Measurements from ENCODE around the gene ARL6IP5.

The ARL6IP5 gene

GRCh38 chr3:69085833-69086722, 1.3 kb downstream of the ARL6IP5 start:
- DNase-seq (ENCODE audit: low spot score) = peak; percentile 65

- no peak for DNase-seq (ENCODE audit: low spot score)
Observed at GRCh38 chr3:69087030-69087791, 2.5 kb downstream of the ARL6IP5 start.

- DNase-seq (ENCODE audit: low spot score) = peak; percentile 21
Observed at GRCh38 chr3:69088063-69088462, 3.3 kb downstream of the ARL6IP5 start.

- peak; percentile 62 for DNase-seq (ENCODE audit: low spot score)
Observed at GRCh38 chr3:69090021-69090420, 5.3 kb downstream of the ARL6IP5 start.

GRCh38 chr3:69091389-69092029, 6.8 kb downstream of the ARL6IP5 start:
- no peak for DNase-seq (ENCODE audit: low spot score)

GRCh38 chr3:69092030-69092516, 7.3 kb downstream of the ARL6IP5 start:
- no peak for DNase-seq (ENCODE audit: low spot score)

GRCh38 chr3:69094467-69095205, 9.9 kb downstream of the ARL6IP5 start:
- DNase-seq (ENCODE audit: low spot score) = peak; percentile 60

- DNase-seq (ENCODE audit: low spot score) = no peak
Observed at GRCh38 chr3:69095636-69096035, 10.9 kb downstream of the ARL6IP5 start.

- no peak for DNase-seq (ENCODE audit: low spot score)
Observed at GRCh38 chr3:69096299-69096698, 11.6 kb downstream of the ARL6IP5 start.

- DNase-seq (ENCODE audit: low spot score) = no peak
Observed at GRCh38 chr3:69097407-69098086, 12.8 kb downstream of the ARL6IP5 start.

- DNase-seq (ENCODE audit: low spot score) = no peak
Observed at GRCh38 chr3:69099576-69099975, 14.8 kb downstream of the ARL6IP5 start.

- DNase-seq (ENCODE audit: low spot score) = no peak
Observed at GRCh38 chr3:69102384-69102783, 17.6 kb downstream of the ARL6IP5 start.

GRCh38 chr3:69103123-69103522, 18.4 kb downstream of the ARL6IP5 start:
- DNase-seq (ENCODE audit: low spot score) = no peak

- DNase-seq (ENCODE audit: low spot score) = no peak
Observed at GRCh38 chr3:69104586-69104985, 19.8 kb downstream of the ARL6IP5 start.

- DNase-seq (ENCODE audit: low spot score) = no peak
Observed at GRCh38 chr3:69105320-69105719, 20.6 kb downstream of the ARL6IP5 start.

GRCh38 chr3:69107841-69108240, 23.1 kb downstream of the ARL6IP5 start:
- DNase-seq (ENCODE audit: low spot score) = no peak

GRCh38 chr3:69108811-69109210, 24.1 kb downstream of the ARL6IP5 start:
- no peak for DNase-seq (ENCODE audit: low spot score)

- no peak for DNase-seq (ENCODE audit: low spot score)
Observed at GRCh38 chr3:69110941-69111546, 26.3 kb downstream of the ARL6IP5 start.

GRCh38 chr3:69113536-69113935, 28.8 kb downstream of the ARL6IP5 start:
- DNase-seq (ENCODE audit: low spot score) = no peak

- no peak for DNase-seq (ENCODE audit: low spot score)
Observed at GRCh38 chr3:69115731-69116130, 31.0 kb downstream of the ARL6IP5 start.

- no peak for DNase-seq (ENCODE audit: low spot score)
Observed at GRCh38 chr3:69116162-69116561, 31.4 kb downstream of the ARL6IP5 start.

Data from AG20443 (cell line).